HFFc6 (cell line): ENCODE measurements around the gene USH2A. TPM values are rescaled to one million over a fixed set of nuclear protein-coding genes. Genes with fewer than 3 reads are reported as not detected.

Experiments
- DNase-seq: peaks from one replicate; pipeline ENCODE4 v3.0.0-alpha.2; 2018
- H3K27ac Mint-ChIP-seq: 2 replicates; pipeline ENCODE4 v1.8.0; 2020; ENCODE audit warnings: mild to moderate bottlenecking, mixed read lengths
- H3K27me3 Mint-ChIP-seq: 2 replicates; pipeline ENCODE4 v1.8.0; 2021; ENCODE audit warnings: mild to moderate bottlenecking, moderate library complexity, mixed read lengths; ENCODE audit not compliant: insufficient read depth
- H3K36me3 Mint-ChIP-seq: 2 replicates; pipeline ENCODE4 v1.8.0; 2021; ENCODE audit warnings: low read depth, mixed read lengths
- H3K4me1 Mint-ChIP-seq: 2 replicates; pipeline ENCODE4 v1.8.0; 2020; ENCODE audit warnings: low read depth, mixed read lengths
- H3K4me3 Mint-ChIP-seq: 2 replicates; pipeline ENCODE4 v1.8.0; 2020; ENCODE audit warnings: mild to moderate bottlenecking, moderate library complexity, mixed read lengths
- H3K9me3 Mint-ChIP-seq: 2 replicates; pipeline ENCODE4 v1.8.0; 2020; ENCODE audit warnings: mild to moderate bottlenecking, mixed read lengths
- total RNA-seq, 6 experiments: library from RNA; stranded (reverse); fragmentation: NEBNext Ultra II Directional; extraction: Animal tissue kit (Norgen Biotek cat#: 25700); gene quantifications; 2 replicates in 1 of 6; 3 replicates in 5 of 6; pipeline ENCODE4 v1.2.3, GENCODE V29; 2021
- TF ChIP-seq, protein P1 (sequence below): fragments of 200-600 bp; sonication (generic); IDR thresholded peaks from 2 replicates; pipeline ENCODE4 v1.5.0; 2021; ENCODE audit warnings: antibody characterized with exemption, mild to moderate bottlenecking

The USH2A gene
- total RNA-seq, 6 experiments from 2014 or later = 0.02 to 0.07 (median 0.04) TPM

DNA sequence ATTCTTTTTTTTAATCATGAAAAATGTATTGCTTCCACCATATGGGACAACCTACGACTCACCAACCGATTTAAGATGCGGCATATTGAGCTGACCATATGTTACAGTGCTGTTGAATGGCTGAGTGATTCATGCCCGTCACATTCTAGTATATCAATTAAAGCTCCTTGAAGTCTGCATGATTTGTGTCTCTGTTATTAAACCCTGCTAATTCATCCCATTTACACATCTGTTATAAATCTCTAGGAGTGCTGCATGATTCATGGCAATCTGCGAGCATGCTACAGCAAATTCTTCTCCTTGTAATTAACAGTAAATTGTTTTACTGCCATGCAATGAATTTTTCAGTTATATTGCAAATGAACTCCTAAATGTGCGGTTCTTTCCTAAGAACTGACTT lies 239.8 kb downstream of the USH2A start:
- Mint-ChIP-seq H3K4me1 (peaks cover 45% of the 10 kb centered on the region), H3K27ac (peak overlapping the region; percentile 72; the same call in 1 of the 2 replicates), H3K27me3 (peaks cover 4% of the 10 kb centered on the region; the same call in 1 of the 2 replicates), H3K9me3 (no peaks in the 10 kb centered on the region), H3K4me3 (peak overlapping the region; percentile 77), H3K36me3 (no peaks in the 10 kb centered on the region)
- TF ChIP-seq, protein P1, sequence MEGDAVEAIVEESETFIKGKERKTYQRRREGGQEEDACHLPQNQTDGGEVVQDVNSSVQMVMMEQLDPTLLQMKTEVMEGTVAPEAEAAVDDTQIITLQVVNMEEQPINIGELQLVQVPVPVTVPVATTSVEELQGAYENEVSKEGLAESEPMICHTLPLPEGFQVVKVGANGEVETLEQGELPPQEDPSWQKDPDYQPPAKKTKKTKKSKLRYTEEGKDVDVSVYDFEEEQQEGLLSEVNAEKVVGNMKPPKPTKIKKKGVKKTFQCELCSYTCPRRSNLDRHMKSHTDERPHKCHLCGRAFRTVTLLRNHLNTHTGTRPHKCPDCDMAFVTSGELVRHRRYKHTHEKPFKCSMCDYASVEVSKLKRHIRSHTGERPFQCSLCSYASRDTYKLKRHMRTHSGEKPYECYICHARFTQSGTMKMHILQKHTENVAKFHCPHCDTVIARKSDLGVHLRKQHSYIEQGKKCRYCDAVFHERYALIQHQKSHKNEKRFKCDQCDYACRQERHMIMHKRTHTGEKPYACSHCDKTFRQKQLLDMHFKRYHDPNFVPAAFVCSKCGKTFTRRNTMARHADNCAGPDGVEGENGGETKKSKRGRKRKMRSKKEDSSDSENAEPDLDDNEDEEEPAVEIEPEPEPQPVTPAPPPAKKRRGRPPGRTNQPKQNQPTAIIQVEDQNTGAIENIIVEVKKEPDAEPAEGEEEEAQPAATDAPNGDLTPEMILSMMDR = no peak
- DNase-seq = peak; percentile 25

GRCh38 chr1:216183007-216183406 lies 240.2 kb downstream of the USH2A start:
- peak overlapping the region; percentile 72; the same call in 1 of the 2 replicates for H3K27ac Mint-ChIP-seq
- peaks cover 49% of the 10 kb centered on the region for H3K4me1 Mint-ChIP-seq

GRCh38 chr1:216181590-216181989 lies 241.7 kb downstream of the USH2A start:
- Mint-ChIP-seq H3K27me3 (peaks cover 3% of the 10 kb centered on the region; the same call in 1 of the 2 replicates), H3K36me3 (no peaks in the 10 kb centered on the region), H3K4me1 (peaks cover 51% of the 10 kb centered on the region), H3K27ac (no peak overlapping the region), H3K9me3 (no peaks in the 10 kb centered on the region), H3K4me3 (no peak overlapping the region)
- TF ChIP-seq, protein P1 = no peak
- DNase-seq = no peak

More at GRCh38 chr1:216183007-216183406, 240.2 kb downstream of the USH2A start:
- TF ChIP-seq, protein P1 = no peak
- peaks cover 4% of the 10 kb centered on the region; the same call in 1 of the 2 replicates for H3K27me3 Mint-ChIP-seq
- H3K9me3 Mint-ChIP-seq = no peaks in the 10 kb centered on the region
- H3K36me3 Mint-ChIP-seq = no peaks in the 10 kb centered on the region
- H3K4me3 Mint-ChIP-seq = peak overlapping the region; percentile 77
- peak; percentile 63 for DNase-seq

DNA sequence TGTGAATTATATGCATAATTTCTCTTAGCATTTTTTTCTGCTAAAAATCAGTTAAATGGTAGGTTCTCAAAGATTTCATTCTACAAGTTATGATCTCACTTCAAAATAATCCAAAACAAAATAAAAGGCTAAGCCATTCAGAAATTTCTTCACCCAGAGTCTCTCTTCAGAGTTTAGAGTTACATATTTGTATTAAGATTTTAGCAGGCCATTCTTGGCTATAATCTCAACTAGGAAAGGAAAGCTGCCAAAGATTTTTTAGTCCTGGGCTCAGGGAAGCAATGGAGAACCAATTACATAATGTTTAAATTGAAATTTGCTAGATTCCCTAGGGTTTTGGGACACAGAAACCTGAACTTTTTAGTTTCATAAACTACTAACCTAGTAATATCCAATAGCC lies 245.0 kb downstream of the USH2A start:
- Mint-ChIP-seq H3K4me3 (no peak overlapping the region), H3K27me3 (peaks cover 3% of the 10 kb centered on the region; the same call in 1 of the 2 replicates), H3K4me1 (peaks cover 39% of the 10 kb centered on the region), H3K9me3 (no peaks in the 10 kb centered on the region), H3K27ac (no peak overlapping the region), H3K36me3 (no peaks in the 10 kb centered on the region)
- DNase-seq = peak; percentile 17
- TF ChIP-seq, protein P1 = no peak

GRCh38 chr1:216176970-216177369 lies 246.3 kb downstream of the USH2A start:
- no peak for DNase-seq
- H3K4me3 Mint-ChIP-seq = no peak overlapping the region
- TF ChIP-seq, protein P1 = no peak
- H3K36me3 Mint-ChIP-seq = no peaks in the 10 kb centered on the region
- H3K9me3 Mint-ChIP-seq = no peaks in the 10 kb centered on the region
- no peak overlapping the region for H3K27ac Mint-ChIP-seq
- H3K4me1 Mint-ChIP-seq = peaks cover 26% of the 10 kb centered on the region
- H3K27me3 Mint-ChIP-seq = 0 out of 2 replicates have a peak, but pooled peaks cover 1% of the 10 kb centered on the region
